Activated CD8-positive, alpha-beta memory T cell treated with anti-CD3 and anti-CD28 coated beads for 48 hours (primary cell): ENCODE data around the gene BARX2.

Experiments used
- DNase-seq, 3 experiments: peaks; one replicate each; pipeline ENCODE4 v3.0.0-alpha.2; 2020; ENCODE audit warnings: low read depth in 2 of 3, low spot score in 2 of 3

Gene BARX2

GRCh38 chr11:129396454-129396853, 20.8 kb downstream of the BARX2 start:
- DNase-seq: no peak

GRCh38 chr11:129402206-129403171, 26.8 kb downstream of the BARX2 start:
- no peak for DNase-seq

GRCh38 chr11:129404731-129405130, 29.1 kb downstream of the BARX2 start:
- DNase-seq: no peak

- no peak for DNase-seq
Measured at GRCh38 chr11:129408865-129409444, 33.3 kb downstream of the BARX2 start.

- DNase-seq: no peak
Measured at GRCh38 chr11:129410395-129410960, 34.8 kb downstream of the BARX2 start.

GRCh38 chr11:129412494-129412893, 36.8 kb downstream of the BARX2 start:
- no peak for DNase-seq

GRCh38 chr11:129414144-129414872, 38.7 kb downstream of the BARX2 start:
- no peak for DNase-seq

- DNase-seq: no peak
Measured at GRCh38 chr11:129416080-129416820, 40.6 kb downstream of the BARX2 start.

- DNase-seq: no peak
Measured at GRCh38 chr11:129417458-129417857, 41.8 kb downstream of the BARX2 start.

GRCh38 chr11:129418039-129418438, 42.4 kb downstream of the BARX2 start:
- no peak for DNase-seq

- no peak for DNase-seq
Measured at GRCh38 chr11:129419386-129419785, 43.7 kb downstream of the BARX2 start.

- no peak for DNase-seq
Measured at GRCh38 chr11:129423426-129423825, 47.8 kb downstream of the BARX2 start.

GRCh38 chr11:129425214-129425613, 49.6 kb downstream of the BARX2 start:
- DNase-seq: no peak

- no peak for DNase-seq
Measured at GRCh38 chr11:129426038-129426437, 50.4 kb downstream of the BARX2 start.

- no peak for DNase-seq
Measured at GRCh38 chr11:129426776-129427175, 51.1 kb downstream of the BARX2 start.

- no peak for DNase-seq
Measured at GRCh38 chr11:129427376-129427775, 51.7 kb downstream of the BARX2 start.

GRCh38 chr11:129427816-129428406, 52.3 kb downstream of the BARX2 start:
- no peak for DNase-seq

- DNase-seq: no peak
Measured at GRCh38 chr11:129428557-129428956, 52.9 kb downstream of the BARX2 start.

- DNase-seq: no peak
Measured at GRCh38 chr11:129434641-129435498, 59.2 kb downstream of the BARX2 start.
